T-helper 1 cell treated with Interleukin-12 subunit alpha and Interleukin-12 subunit beta and Interleukin-4 antibody, amounts not matched to agents 30 ng/mL and 1 ng/mL, for 36 hours (primary cell): ENCODE results near the gene GZMM. TPM values are rescaled to one million over a fixed set of nuclear protein-coding genes. Genes with fewer than 3 reads are reported as not detected.

Source experiments
- intact Hi-C: fragments of 100-400 bp; cut with micrococcal nuclease; formaldehyde crosslinking; loops from one replicate; pipeline ENCODE4 v1.15.1; 2024
- total RNA-seq: library from RNA; stranded (reverse); gene quantifications from 2 replicates; pipeline ENCODE4 v1.2.3, GENCODE V29; 2022

Gene GZMM
- 84.1 and 86.2 TPM in 2 replicates for total RNA-seq

GRCh38 chr19:543910-544608 is at the start of gene GZMM:
Gene GZMM, plus strand, starts transcription at chr19:544053. Its CDS starts 19 bp downstream, at chr19:544072.
- intact Hi-C loops, result loop anchor here (1.0 kb wide), 2 partner anchors 12 to 33 kb away; no protein-coding TSS in a partner anchor

- intact Hi-C loops, result no loop called here
Measured at GRCh38 chr19:494171-495080, 49.4 kb upstream of the GZMM start.

DNA sequence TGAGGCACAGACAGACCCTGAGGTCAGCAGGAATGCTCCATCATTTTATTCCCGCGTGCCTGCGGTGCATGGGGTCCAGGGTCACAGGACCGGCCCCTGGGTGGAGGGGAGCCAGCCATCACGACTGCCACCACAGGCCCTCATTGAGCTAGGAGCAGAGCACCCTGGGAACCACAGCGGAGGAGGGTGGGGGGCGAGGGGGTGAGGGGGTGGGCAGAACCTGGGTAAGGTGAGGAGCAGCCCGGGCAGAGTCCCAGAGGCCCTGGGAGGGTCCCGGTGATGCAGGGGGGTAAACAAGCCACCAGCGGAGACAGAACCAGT is 48.8 kb upstream of the GZMM start:
- intact Hi-C loops, result no loop called here

GRCh38 chr19:495402-496111 is 48.3 kb upstream of the GZMM start:
- intact Hi-C loops, result no loop called here

- intact Hi-C loops, result no loop called here
Measured at GRCh38 chr19:496112-496665, 47.7 kb upstream of the GZMM start, which contains the start of gene MADCAM1. Gene MADCAM1, plus strand, starts transcription at chr19:496486. Its CDS starts 14 bp downstream, at chr19:496500.

DNA sequence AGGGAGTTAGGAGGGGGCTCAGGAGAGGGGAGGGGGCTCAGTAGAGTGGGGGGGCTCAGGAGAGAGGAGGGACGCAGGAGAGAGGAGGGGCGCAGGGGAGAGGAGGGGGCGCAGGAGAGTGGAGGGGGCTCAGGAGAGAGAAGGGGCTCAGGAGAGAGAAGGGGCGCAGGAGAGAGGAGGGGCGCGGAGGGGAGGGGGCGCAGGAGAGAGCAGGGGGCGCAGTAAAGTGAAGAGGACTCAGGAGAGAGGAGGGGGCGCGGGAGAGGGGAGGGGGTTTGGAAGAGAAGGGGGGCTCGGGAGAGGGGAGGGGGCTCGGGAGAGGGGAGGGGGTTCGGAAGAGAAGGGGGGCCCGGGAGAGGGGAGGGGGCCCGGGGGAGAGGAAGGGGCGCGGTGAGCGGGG is 46.9 kb upstream of the GZMM start:
- intact Hi-C loops, result no loop called here

DNA sequence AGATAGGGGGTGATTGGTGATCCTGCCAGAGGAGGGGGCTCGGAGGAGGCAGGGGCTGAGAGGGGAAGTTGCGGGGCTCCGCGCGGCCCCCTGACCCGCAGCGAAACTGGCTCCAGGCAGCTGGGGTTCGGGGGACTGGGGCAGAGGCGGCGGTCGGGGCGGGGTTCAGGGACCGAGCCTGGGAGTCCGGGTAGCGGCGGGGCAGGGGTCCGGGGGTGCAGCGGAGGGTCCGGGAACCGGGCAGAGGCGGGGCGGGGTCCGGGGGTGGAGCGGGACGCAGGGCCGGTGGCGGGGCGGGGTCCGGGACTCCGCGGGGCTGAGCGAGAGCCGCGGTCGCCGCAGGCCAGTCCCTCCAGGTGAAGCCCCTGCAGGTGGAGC is 46.4 kb upstream of the GZMM start:
- intact Hi-C loops, result no loop called here

DNA sequence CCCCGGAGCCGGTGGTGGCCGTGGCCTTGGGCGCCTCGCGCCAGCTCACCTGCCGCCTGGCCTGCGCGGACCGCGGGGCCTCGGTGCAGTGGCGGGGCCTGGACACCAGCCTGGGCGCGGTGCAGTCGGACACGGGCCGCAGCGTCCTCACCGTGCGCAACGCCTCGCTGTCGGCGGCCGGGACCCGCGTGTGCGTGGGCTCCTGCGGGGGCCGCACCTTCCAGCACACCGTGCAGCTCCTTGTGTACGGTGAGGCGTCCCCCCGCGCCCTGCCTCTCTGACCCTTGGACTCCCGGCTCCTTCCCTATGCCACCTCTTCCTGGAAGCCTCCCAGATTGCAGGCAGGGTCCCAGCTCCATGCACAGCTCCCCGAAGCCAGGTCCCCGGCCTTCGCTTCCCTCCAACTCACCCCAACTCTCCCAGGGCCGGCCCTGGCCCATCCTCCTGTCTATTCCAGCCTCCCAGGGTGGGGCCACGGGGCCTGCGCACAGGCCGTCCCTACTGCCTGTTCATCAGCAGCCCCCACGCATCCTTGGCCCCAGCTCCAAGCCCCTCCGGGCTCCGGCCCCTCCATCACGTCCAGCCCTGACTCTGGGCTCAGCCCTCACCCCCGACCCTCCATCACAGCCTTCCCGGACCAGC is 45.9 kb upstream of the GZMM start:
- intact Hi-C loops, result no loop called here

- intact Hi-C loops, result no loop called here
Measured at GRCh38 chr19:498511-498891, 45.4 kb upstream of the GZMM start.

GRCh38 chr19:498977-499623 is 44.8 kb upstream of the GZMM start:
- intact Hi-C loops, result no loop called here

- intact Hi-C loops, result no loop called here
Measured at GRCh38 chr19:501646-502045, 42.2 kb upstream of the GZMM start.

- intact Hi-C loops, result no loop called here
Measured at GRCh38 chr19:504616-505015, 39.2 kb upstream of the GZMM start.

DNA sequence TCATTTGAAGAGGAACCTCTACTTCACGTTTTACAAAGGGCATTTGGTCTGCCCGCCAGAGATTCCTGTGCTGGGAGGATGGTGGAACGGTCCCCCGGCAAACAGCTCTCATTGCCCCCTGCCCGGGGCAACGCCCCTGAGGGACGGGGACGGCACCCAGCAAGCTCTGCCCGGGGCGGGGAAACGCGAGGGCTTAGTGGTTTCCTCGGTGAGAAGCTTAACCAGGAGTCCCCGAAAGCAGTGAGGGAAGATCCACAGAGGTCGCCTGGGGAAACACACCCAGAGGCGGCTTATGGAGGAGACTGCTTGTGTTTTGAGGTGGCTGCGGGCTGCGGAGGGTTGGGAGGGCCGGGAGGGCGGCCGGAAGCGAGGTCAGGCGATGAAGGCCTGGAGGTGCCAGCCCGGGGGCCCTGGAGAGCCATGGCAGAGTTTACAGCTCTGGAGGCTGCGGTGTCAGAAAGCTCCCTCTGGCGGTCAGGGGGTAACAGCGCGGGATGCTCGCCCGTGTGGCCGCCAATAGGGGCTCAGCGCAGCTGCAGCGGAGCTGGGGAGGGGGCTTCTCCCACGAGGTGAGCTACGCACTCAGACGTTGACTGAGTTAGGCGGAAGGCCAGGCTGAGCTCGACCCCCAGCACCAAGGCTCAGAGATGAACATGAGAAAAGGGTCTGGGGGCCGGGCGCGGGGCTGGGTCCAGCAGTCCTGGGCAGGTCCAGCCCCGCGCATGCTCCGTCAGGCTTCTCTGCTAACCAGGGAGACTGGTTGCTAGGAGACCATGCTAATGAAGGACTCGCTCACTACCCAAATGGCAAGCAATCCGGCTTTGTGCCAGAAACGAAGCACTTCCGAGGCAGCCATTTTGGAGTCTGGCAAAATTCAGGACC is 37.2 kb upstream of the GZMM start:
- intact Hi-C loops, result loop anchor here (1.0 to 2.0 kb wide), 5 partner anchors 17 to 291 kb away; partner anchors contain the start of genes BSG, CDC34 and PTBP1

DNA sequence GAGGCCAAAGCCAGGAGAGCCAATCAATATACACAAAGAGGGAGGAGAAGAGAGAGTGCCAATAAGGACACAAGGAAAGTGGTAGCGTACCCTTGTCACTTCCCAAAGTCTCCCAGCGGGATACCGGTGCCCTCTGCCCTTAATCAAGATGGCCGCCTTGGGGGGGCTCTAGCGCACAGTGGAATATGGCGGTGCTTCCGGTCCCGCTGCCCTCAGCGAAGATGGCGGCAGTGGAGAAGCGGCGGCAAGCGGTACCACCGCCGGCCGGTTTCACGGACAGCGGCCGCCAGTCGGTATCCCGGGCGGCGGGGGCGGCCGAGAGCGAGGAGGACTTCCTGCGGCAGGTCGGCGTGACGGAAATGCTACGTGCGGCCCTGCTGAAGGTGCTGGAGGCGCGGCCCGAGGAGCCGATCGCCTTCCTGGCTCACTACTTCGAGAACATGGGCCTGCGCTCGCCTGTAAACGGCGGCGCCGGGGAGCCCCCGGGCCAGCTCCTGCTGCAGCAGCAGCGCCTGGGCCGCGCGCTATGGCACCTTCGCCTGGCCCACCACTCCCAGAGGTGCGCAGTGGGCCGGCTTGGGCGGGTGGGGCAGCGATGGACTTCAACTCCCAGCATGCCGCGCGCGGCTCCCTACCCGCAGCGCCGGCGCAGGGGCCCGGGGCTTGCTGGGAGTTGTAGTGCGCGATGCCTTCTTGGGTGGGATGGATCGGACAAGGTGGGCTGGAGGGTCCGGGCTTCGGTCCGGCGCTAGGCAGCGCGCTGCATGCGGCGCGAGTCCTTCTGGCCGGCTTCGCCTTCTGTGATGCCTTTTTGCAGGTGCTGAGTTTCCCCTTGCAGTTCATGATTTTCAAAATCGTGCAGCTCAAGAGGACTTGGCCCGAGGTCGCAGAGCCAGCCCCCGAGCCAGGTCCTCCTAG is 36.3 kb upstream of the GZMM start, which contains the start of gene TPGS1:
Gene TPGS1, plus strand, starts transcription at position 212 of the 918 bp plus-strand sequence. Its CDS starts 10 bp downstream, at position 222.
- intact Hi-C loops, result loop anchor here (1.0 to 2.0 kb wide), 4 partner anchors 24 to 290 kb away; partner anchors contain the start of genes BSG, CDC34 and PTBP1

DNA sequence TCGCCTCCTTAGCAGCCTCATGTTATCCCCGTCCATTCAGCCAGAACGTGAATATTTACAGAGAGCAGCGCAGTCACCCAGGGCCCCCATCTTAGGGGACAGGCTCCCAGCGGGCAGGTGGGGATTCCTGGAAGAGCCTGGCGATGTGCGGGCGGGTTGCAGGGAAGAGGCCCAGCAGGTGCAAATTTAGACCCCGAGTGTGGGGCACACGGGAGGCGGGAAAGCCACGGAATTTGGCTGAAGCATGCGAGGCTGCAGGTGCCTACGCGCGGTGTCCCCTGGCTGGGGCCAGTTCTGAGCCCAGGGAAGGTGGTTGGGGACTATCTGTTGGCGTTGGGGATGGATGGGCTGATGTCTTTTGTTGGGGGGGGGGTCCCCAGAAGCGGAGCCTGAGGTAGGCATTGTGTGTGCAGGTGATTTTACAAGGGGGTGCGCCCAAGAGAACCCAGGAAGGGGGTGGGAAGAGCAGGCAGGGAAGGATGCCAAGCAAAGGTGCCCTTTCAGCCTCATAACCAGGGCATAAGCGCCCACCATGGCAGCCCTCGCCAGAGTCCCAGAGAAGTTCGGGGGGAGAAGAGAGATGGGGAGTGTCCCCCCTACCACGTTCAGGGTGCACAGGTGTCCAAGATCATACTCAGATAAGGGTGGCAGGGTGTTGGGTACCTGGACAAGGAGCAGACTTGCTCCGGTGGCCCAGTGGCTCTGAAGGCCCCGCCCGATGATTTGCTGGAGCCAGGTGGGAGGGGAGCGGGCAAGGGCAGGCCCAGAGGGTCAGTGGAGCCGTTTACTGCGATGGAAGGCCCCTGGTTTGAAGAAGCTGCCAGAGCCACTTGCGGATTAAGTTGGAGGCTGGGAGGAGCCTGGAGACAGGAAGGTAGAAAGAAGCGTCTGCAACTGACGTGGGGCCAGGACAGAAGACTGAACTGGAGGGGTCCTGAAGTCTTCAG is 35.4 kb upstream of the GZMM start:
- intact Hi-C loops, result no loop called here

- intact Hi-C loops, result loop anchor here (1.0 to 5.0 kb wide), 6 partner anchors 21 to 244 kb away; partner anchors contain the start of genes BSG, CDC34 and MIER2
Measured at GRCh38 chr19:510606-511100, 33.2 kb upstream of the GZMM start.
